Measurements from ENCODE around the gene ADAMTSL3.
A peak's percentile ranks its signal among the peaks of the same experiment; 100 is the strongest.

DNA sequence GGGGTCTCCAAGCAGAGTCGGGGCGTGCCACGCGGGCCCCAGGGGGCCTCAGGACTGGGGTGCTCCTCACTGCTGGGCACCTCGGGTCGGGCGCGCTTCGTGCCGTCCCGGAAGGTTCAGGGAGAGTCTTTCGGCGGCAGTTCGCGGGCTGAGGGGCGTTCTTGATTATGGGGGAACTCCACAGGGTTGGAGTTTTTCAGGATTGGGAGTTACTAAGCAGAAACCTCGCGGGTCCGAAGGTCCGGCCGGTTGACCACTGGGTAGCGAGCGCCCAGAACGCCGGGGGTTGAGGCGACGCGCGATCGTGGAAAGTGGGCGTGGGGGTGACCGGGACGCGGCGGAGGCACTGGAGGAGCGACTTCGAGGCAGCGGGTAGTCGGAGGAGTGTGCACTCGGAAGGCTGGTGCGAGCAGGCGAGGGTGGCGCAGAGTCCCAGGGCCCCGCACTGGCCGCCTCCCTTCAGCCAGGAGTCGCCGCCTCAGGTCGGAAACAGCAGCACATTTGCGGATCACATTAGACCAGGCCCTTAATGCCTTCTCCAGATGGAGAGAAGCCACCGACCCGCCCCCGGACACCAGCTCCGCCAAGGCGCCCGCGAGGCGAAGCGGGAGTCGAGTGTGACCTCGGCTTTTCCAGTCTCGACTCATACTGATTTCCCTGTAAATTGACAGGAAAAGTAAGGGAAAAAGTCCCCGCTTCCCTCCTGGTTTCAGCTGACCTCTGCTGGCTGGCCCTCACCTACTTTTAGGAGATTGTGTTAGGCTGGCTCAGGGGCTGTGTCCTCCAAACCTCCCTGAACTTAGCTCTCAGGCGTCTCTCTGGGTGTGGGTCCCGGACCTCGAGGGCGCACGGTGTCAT lies 685 bp downstream of the ADAMTSL3 start:
- TF ChIP-seq POLR2A (IDR thresholded peaks at IDR 0.05), result no peak
- TF ChIP-seq CTCF (IDR thresholded peaks at IDR 0.05), result peak in 1 of 4 experiments; percentile 12

Measured in sigmoid colon (tissue), 3 donors.